ENCODE data around the gene FIGLA. TPM values are rescaled to one million over a fixed set of nuclear protein-coding genes. Genes with fewer than 3 reads are reported as not detected.

Gene FIGLA
- total and polyA plus RNA-seq, 2 of the 8 experiments (the other 6 are each of a cell fraction or from before 2014, with no cell fraction given) = not detected

- Histone ChIP-seq H3K23ac (ENCODE audit: insufficient read length) (no peak overlapping the region), H4K91ac (replicated peaks; ENCODE audit: insufficient read length, low read length) (no peak overlapping the region), H3K27me3 (replicated peaks in 1 of 4; ENCODE audit: control insufficient read depth in 3 of 4, extremely low read depth in 1 of 4, insufficient read depth in 3 of 4, low read length in 3 of 4) (no peaks in the 10 kb centered on the region), H3K4me2 (ENCODE audit: insufficient read depth in 1 of 2, low read depth in 2 of 2, low read length in 2 of 2) (no peak overlapping the region), H3K4me1 (replicated peaks in 1 of 4; ENCODE audit: control insufficient read depth in 3 of 4, insufficient read depth in 4 of 4, low read length in 3 of 4) (peaks cover 0 to 18% (median 7%) of the 10 kb centered on the region in 4 experiments; a peak in 6 of 7 replicates), H3K56ac (replicated peaks; ENCODE audit: insufficient read length, low read depth, low read length) (no peak overlapping the region), H3K27ac (ENCODE audit: low read depth, low read length) (no peak overlapping the region), H2AK5ac (ENCODE audit: low read depth, low read length) (no peak overlapping the region), H3K9ac (replicated peaks in 1 of 4; ENCODE audit: extremely low read depth in 1 of 4, low read depth in 3 of 4, low read length in 3 of 4) (no peak overlapping the region), H4K5ac (ENCODE audit: insufficient read length, low read depth, low read length) (no peak overlapping the region), H2BK12ac (ENCODE audit: low read depth, low read length) (no peak overlapping the region), H2AFZ (ENCODE audit: low read length) (no peak overlapping the region), H2BK120ac (replicated peaks; ENCODE audit: low read depth, low read length) (no peak overlapping the region), H3K4ac (replicated peaks; ENCODE audit: insufficient read length, low read depth, low read length) (no peak overlapping the region), H3K23me2 (ENCODE audit: low read depth, low read length) (0 out of 2 replicates have a peak, but pooled peaks cover 2% of the 10 kb centered on the region), H2BK15ac (ENCODE audit: low read length) (no peak overlapping the region), H3K18ac (ENCODE audit: extremely low read depth, low read length) (no peak overlapping the region), H2BK20ac (ENCODE audit: low read length) (no peak overlapping the region), H3K4me3 (ENCODE audit: extremely low read depth in 1 of 4, insufficient read depth in 2 of 4, low read depth in 3 of 4, low read length in 4 of 4) (no peak overlapping the region), H3K36me3 (ENCODE audit: control insufficient read depth in 2 of 4, insufficient read depth in 4 of 4, low read length in 3 of 4) (no peaks in the 10 kb centered on the region), H3K79me2 (ENCODE audit: control insufficient read depth in 1 of 2, insufficient read depth in 2 of 2, low read length in 2 of 2) (peaks cover 21 to 98% of the 10 kb centered on the region in 2 experiments), H4K20me1 (replicated peaks in 1 of 2; ENCODE audit: control insufficient read depth in 1 of 2, insufficient read depth in 2 of 2, low read length in 2 of 2) (peaks cover 25 to 33% of the 10 kb centered on the region in 2 experiments), H3K79me1 (ENCODE audit: low read depth, low read length) (peaks cover 22% of the 10 kb centered on the region), H2BK5ac (ENCODE audit: low read depth, low read length) (no peak overlapping the region), H3K14ac (ENCODE audit: insufficient read length) (no peak overlapping the region), H4K8ac (ENCODE audit: extremely low read depth, insufficient read depth, low read length) (no peak overlapping the region), H3K9me3 (ENCODE audit: insufficient read depth in 2 of 2, low read depth in 1 of 2, low read length in 1 of 2) (no peaks in the 10 kb centered on the region)
- FAIRE-seq (no peak), DNase-seq (ENCODE audit: low read depth in 1 of 2, low spot score in 2 of 2) (no peak)
- POLR2A ChIA-PET (ENCODE audit: partially characterized antibody) = interaction anchor here (1.4 to 2.8 kb wide), 4 partner anchors 9 to 15 kb away, joined by 4 to 7 read pairs (median 6); partner anchors contain the start of gene ADD2
- TF ChIP-seq CHD2 (IDR thresholded peaks at IDR 0.05; ENCODE audit: low read length) (no peak), POU5F1 (IDR thresholded peaks at IDR 0.05; ENCODE audit: low read depth, low read length) (no peak), CREB1 (IDR thresholded peaks at IDR 0.05) (no peak), BRCA1 (IDR thresholded peaks at IDR 0.05; ENCODE audit: low read depth, low read length) (no peak), SIX5 (IDR thresholded peaks at IDR 0.05; ENCODE audit: low read depth, low read length) (no peak)
- CTCF ChIA-PET (ENCODE audit: partially characterized antibody) = interaction anchor here (0.6 to 0.9 kb wide), 2 partner anchors 21 to 47 kb away, joined by 3 to 4 read pairs; no protein-coding TSS in a partner anchor
Observed at GRCh38 chr2:70753031-70753430, 37.4 kb downstream of the FIGLA start.
